Ishikawa (cell line): ENCODE data around the gene MSL2.
A peak's percentile ranks its signal among the peaks of the same experiment; 100 is the strongest.

ENCODE experiments used
- CEBPB ChIP-seq: IDR thresholded peaks from 2 replicates; pipeline ENCODE4 v1.6.1; 2012
- CREB1 ChIP-seq: IDR thresholded peaks from 2 replicates; pipeline ENCODE4 v1.6.1; 2012; ENCODE audit warnings: low read depth
- EGR1 ChIP-seq: IDR thresholded peaks from 2 replicates; pipeline ENCODE4 v1.6.1; 2012
- EP300 ChIP-seq: IDR thresholded peaks from 2 replicates; pipeline ENCODE4 v1.6.1; 2012; ENCODE audit warnings: borderline replicate concordance
- FOXM1 ChIP-seq: IDR thresholded peaks from 2 replicates; pipeline ENCODE4 v1.6.1; 2012; ENCODE audit warnings: low read depth, borderline replicate concordance
- MAX ChIP-seq: IDR thresholded peaks from 2 replicates; pipeline ENCODE4 v1.6.1; 2012
- NFIC ChIP-seq: IDR thresholded peaks from 2 replicates; pipeline ENCODE4 v1.6.1; 2012
- RAD21 ChIP-seq: IDR thresholded peaks from 2 replicates; pipeline ENCODE4 v1.6.1; 2012; ENCODE audit warnings: low read depth
- TAF1 ChIP-seq: IDR thresholded peaks from 2 replicates; pipeline ENCODE4 v1.6.1; 2012; ENCODE audit warnings: low read depth, mild to moderate bottlenecking
- TCF12 ChIP-seq: IDR thresholded peaks from 2 replicates; pipeline ENCODE4 v1.6.1; 2012; ENCODE audit warnings: low read depth
- TEAD4 ChIP-seq: IDR thresholded peaks from 2 replicates; pipeline ENCODE4 v1.6.1; 2012
- USF1 ChIP-seq: IDR thresholded peaks from 2 replicates; pipeline ENCODE4 v1.6.1; 2012
- YY1 ChIP-seq: IDR thresholded peaks from 2 replicates; pipeline ENCODE4 v1.6.1; 2012; ENCODE audit warnings: low read depth
- ZBTB7A ChIP-seq: IDR thresholded peaks from 2 replicates; pipeline ENCODE4 v1.6.1; 2012; ENCODE audit warnings: low read depth
- TF ChIP-seq, protein P1 (sequence below): IDR thresholded peaks from 2 replicates; pipeline ENCODE4 v1.6.1; 2012; ENCODE audit warnings: low read depth, mild to moderate bottlenecking

MSL2 gene

GRCh38 chr3:136195258-136196063 is 674 bp downstream of the MSL2 start:
- TF ChIP-seq RAD21: no peak
- no peak for TF ChIP-seq TEAD4
- no peak for TF ChIP-seq CREB1
- TF ChIP-seq USF1: 0 out of 2 replicates have a peak, but pooled peaks have one; percentile 3
- no peak for TF ChIP-seq EP300
- no peak for TF ChIP-seq MAX
- no peak for TF ChIP-seq FOXM1
- no peak; the same call in 1 of the 2 replicates for TF ChIP-seq EGR1
- TF ChIP-seq TCF12: peak; percentile 8; the same call in 1 of the 2 replicates
- TF ChIP-seq CEBPB: no peak
- no peak for TF ChIP-seq ZBTB7A
- TF ChIP-seq, protein P1, sequence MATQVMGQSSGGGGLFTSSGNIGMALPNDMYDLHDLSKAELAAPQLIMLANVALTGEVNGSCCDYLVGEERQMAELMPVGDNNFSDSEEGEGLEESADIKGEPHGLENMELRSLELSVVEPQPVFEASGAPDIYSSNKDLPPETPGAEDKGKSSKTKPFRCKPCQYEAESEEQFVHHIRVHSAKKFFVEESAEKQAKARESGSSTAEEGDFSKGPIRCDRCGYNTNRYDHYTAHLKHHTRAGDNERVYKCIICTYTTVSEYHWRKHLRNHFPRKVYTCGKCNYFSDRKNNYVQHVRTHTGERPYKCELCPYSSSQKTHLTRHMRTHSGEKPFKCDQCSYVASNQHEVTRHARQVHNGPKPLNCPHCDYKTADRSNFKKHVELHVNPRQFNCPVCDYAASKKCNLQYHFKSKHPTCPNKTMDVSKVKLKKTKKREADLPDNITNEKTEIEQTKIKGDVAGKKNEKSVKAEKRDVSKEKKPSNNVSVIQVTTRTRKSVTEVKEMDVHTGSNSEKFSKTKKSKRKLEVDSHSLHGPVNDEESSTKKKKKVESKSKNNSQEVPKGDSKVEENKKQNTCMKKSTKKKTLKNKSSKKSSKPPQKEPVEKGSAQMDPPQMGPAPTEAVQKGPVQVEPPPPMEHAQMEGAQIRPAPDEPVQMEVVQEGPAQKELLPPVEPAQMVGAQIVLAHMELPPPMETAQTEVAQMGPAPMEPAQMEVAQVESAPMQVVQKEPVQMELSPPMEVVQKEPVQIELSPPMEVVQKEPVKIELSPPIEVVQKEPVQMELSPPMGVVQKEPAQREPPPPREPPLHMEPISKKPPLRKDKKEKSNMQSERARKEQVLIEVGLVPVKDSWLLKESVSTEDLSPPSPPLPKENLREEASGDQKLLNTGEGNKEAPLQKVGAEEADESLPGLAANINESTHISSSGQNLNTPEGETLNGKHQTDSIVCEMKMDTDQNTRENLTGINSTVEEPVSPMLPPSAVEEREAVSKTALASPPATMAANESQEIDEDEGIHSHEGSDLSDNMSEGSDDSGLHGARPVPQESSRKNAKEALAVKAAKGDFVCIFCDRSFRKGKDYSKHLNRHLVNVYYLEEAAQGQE: no peak
- no peak for TF ChIP-seq NFIC
- TF ChIP-seq YY1: peak; percentile 77
- peak; percentile 13; the same call in 1 of the 2 replicates for TF ChIP-seq TAF1

- TF ChIP-seq TCF12 (peak; percentile 16; the same call in 1 of the 2 replicates), TEAD4 (no peak)
These were observed 1.5 kb downstream of the MSL2 start for GRCh38 chr3:136194409-136195257.

- TF ChIP-seq RAD21 (no peak), CREB1 (no peak), CEBPB (no peak), TEAD4 (no peak), EP300 (no peak)
- TF ChIP-seq, protein P1: no peak
These were observed 2.7 kb downstream of the MSL2 start for GRCh38 chr3:136193278-136194054.

GRCh38 chr3:136192831-136193230 is 3.3 kb downstream of the MSL2 start:
- no peak for TF ChIP-seq RAD21
- TF ChIP-seq TEAD4: no peak
- TF ChIP-seq TCF12: no peak
- TF ChIP-seq TAF1: no peak
- TF ChIP-seq EP300: no peak
- TF ChIP-seq, protein P1: no peak
